ENCODE measurements around the gene FANCF. TPM values are rescaled to one million over a fixed set of nuclear protein-coding genes. Genes with fewer than 3 reads are reported as not detected.

The FANCF gene
- total and polyA plus RNA-seq, 8 donors = 8.7 to 15.1 (median 13.8) TPM

DNA sequence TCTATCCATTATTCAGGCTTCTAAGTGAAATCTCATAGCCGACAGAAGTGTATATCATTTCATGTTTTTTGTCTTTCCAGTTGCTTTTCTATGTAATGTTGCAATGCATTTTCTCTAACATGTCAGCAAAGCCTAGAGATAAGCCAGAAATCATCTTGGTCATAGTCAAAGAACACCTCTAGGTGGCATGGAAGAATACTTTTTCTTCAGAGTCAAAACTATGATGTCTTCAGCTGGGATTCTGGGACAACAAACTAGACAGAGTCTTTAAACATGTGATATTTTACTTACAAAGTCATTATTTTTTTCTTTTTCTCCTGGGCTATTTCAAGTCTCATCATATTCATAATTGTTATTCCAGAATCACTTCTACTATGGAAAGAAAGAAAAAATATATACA is 45.2 kb upstream of the FANCF start:
- no peak for DNase-seq
- no peaks in the 10 kb centered on the region for H3K9me3 ChIP-seq
- H3K27me3 ChIP-seq = peaks cover 9 to 53% of the 10 kb centered on the region in 2 donors
- no peak overlapping the region for H3K27ac ChIP-seq
- H3K36me3 ChIP-seq = no peaks in the 10 kb centered on the region
- no peak for ATAC-seq
- peaks cover 0 to 9% of the 10 kb centered on the region in 2 donors for H3K4me1 ChIP-seq
- intact Hi-C loops (cut with DNase I) = no loop called here
- no peak overlapping the region for H3K4me3 ChIP-seq
- TF ChIP-seq, protein P1, sequence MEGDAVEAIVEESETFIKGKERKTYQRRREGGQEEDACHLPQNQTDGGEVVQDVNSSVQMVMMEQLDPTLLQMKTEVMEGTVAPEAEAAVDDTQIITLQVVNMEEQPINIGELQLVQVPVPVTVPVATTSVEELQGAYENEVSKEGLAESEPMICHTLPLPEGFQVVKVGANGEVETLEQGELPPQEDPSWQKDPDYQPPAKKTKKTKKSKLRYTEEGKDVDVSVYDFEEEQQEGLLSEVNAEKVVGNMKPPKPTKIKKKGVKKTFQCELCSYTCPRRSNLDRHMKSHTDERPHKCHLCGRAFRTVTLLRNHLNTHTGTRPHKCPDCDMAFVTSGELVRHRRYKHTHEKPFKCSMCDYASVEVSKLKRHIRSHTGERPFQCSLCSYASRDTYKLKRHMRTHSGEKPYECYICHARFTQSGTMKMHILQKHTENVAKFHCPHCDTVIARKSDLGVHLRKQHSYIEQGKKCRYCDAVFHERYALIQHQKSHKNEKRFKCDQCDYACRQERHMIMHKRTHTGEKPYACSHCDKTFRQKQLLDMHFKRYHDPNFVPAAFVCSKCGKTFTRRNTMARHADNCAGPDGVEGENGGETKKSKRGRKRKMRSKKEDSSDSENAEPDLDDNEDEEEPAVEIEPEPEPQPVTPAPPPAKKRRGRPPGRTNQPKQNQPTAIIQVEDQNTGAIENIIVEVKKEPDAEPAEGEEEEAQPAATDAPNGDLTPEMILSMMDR (IDR thresholded peaks at IDR 0.05) = no peak

DNA sequence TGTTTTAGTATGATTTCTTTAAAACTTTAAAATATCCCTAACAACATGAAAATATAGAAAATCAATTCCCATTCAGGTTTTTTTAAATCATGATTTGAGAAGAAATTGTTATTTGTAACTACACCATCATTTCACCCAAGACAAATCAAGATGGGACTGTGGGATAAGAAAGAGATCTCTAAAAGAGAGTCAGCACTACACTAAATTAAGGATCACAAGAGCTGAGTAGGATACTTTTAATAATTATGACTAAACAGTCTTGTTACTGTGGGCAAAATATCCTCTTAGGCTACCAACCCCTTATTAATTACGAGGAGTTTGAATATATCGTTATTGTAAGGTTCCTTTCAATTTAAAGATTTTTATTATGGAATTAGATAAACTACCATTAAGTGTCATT is 43.7 kb upstream of the FANCF start:
- no peaks in the 10 kb centered on the region for H3K9me3 ChIP-seq
- ATAC-seq = no peak
- H3K36me3 ChIP-seq = no peaks in the 10 kb centered on the region
- intact Hi-C loops (cut with DNase I) = no loop called here
- H3K27ac ChIP-seq = no peak overlapping the region
- no peak for DNase-seq
- H3K27me3 ChIP-seq = peaks cover 13 to 67% of the 10 kb centered on the region in 2 donors
- peaks cover 0 to 9% of the 10 kb centered on the region in 2 donors for H3K4me1 ChIP-seq
- TF ChIP-seq, protein P1 (IDR thresholded peaks at IDR 0.05) = no peak
- no peak overlapping the region for H3K4me3 ChIP-seq

DNA sequence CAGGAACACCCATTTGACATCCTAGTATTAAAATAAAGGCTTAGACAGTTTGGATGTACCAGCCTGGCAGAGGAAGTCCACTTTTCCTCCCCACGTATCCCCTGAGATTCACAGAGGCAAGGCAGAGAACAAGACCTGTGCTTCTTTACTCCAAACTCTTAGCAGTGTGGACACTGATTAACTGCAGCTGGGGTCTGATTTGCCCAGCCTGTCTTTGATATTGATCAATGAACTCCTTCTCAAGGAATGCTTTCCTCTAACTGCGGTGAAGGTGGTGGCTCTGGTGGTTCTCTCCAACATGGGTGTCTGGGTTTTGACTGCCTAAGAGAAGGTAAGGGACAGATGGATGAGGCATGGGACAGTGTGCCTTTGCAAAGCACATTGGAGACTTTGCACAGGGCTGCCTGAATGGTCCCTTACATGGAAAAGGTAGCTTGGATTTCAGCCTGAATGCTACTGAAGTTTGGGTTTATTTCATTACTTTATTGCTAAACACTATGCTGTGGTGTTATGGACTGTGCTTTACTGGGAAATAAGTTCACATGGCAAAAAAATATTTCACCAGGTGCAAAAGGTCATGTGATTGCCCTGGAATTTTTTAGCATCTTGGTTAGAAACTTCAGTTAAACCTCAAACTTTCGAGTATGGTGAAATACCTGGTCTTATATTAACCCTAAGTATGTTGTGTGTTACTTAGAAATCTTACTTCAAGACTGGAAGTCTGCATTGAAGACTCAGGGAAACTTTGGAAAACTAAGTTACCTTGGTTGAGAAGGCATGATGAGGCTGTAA is 42.6 kb upstream of the FANCF start:
- ATAC-seq (no peak), DNase-seq (no peak)
- H3K4me3 ChIP-seq = no peak overlapping the region
- H3K9me3 ChIP-seq = no peaks in the 10 kb centered on the region
- peaks cover 13 to 67% of the 10 kb centered on the region in 2 donors for H3K27me3 ChIP-seq
- H3K27ac ChIP-seq = no peak overlapping the region
- no peaks in the 10 kb centered on the region for H3K36me3 ChIP-seq
- intact Hi-C loops (cut with DNase I) = no loop called here
- TF ChIP-seq, protein P1 (IDR thresholded peaks at IDR 0.05) = no peak
- peaks cover 0 to 9% of the 10 kb centered on the region in 2 donors for H3K4me1 ChIP-seq

GRCh38 chr11:22666688-22667439 is 41.2 kb upstream of the FANCF start:
- no peaks in the 10 kb centered on the region for H3K36me3 ChIP-seq
- H3K9me3 ChIP-seq = no peaks in the 10 kb centered on the region
- H3K27me3 ChIP-seq = peaks cover 13 to 64% of the 10 kb centered on the region in 2 donors
- TF ChIP-seq, protein P1 (IDR thresholded peaks at IDR 0.05) = no peak
- ATAC-seq = peak; percentile 79
- H3K27ac ChIP-seq = no peak overlapping the region
- H3K4me1 ChIP-seq = peaks cover 0 to 9% of the 10 kb centered on the region in 2 donors
- intact Hi-C loops (cut with DNase I) = no loop called here
- H3K4me3 ChIP-seq = peak overlapping the region; percentile 14 to 16
- peak; percentile 24 to 80 (median 42) for DNase-seq

- ATAC-seq (no peak), DNase-seq (no peak)
- H3K27ac ChIP-seq = no peak within 1 kb of the TSS
- H3K4me3 ChIP-seq = peak within 1 kb of the TSS; percentile 14 to 16
- H3K4me1 ChIP-seq = peaks cover 0 to 9% of the 10 kb centered on the region in 2 donors
- TF ChIP-seq, protein P1 (IDR thresholded peaks at IDR 0.05) = no peak
- intact Hi-C loops (cut with DNase I) = no loop called here
- H3K36me3 ChIP-seq = no peaks in the 10 kb centered on the region
- no peaks in the 10 kb centered on the region for H3K9me3 ChIP-seq
- H3K27me3 ChIP-seq = peaks cover 13 to 64% of the 10 kb centered on the region in 2 donors
Observed at GRCh38 chr11:22666325-22666687, 40.7 kb upstream of the FANCF start, which contains the start of gene GAS2. Gene GAS2, plus strand, starts transcription at chr11:22666611. Its CDS starts 8,259 bp downstream, at chr11:22674870.

All from left lung (tissue), 10 donors.